ENCODE data around the gene FNIP2. TPM values are rescaled to one million over a fixed set of nuclear protein-coding genes. Genes with fewer than 3 reads are reported as not detected.

The FNIP2 gene
- total RNA-seq, 1 donor from 2014 or later, result 33.7 TPM

GRCh38 chr4:158786121-158786601, 17.3 kb downstream of the FNIP2 start:
- no peak overlapping the region for H3K4me3 Mint-ChIP-seq (ENCODE audit: unreplicated experiment)
- H3K27me3 Mint-ChIP-seq (ENCODE audit: low read depth), result no peaks in the 10 kb centered on the region
- DNase-seq (ENCODE audit: low spot score), result no peak
- H3K36me3 Mint-ChIP-seq (ENCODE audit: low read depth), result no peaks in the 10 kb centered on the region
- TF ChIP-seq CTCF (IDR thresholded peaks at IDR 0.05), result no peak
- no peaks in the 10 kb centered on the region for H3K9me3 Mint-ChIP-seq (ENCODE audit: low read depth)
- H3K27ac Mint-ChIP-seq (ENCODE audit: unreplicated experiment), result peak overlapping the region; percentile 65
- H3K4me1 Mint-ChIP-seq (ENCODE audit: low read depth), result peaks cover 67% of the 10 kb centered on the region

- Mint-ChIP-seq H3K36me3 (ENCODE audit: low read depth) (no peaks in the 10 kb centered on the region), H3K27ac (ENCODE audit: unreplicated experiment) (peak overlapping the region; percentile 65), H3K27me3 (ENCODE audit: low read depth) (no peaks in the 10 kb centered on the region), H3K9me3 (ENCODE audit: low read depth) (no peaks in the 10 kb centered on the region), H3K4me1 (ENCODE audit: low read depth) (peaks cover 73% of the 10 kb centered on the region), H3K4me3 (ENCODE audit: unreplicated experiment) (peak overlapping the region; percentile 2)
- DNase-seq (ENCODE audit: low spot score), result no peak
- TF ChIP-seq CTCF (IDR thresholded peaks at IDR 0.05), result no peak
Observed at GRCh38 chr4:158786955-158787354, 18.1 kb downstream of the FNIP2 start.

- peak overlapping the region; percentile 0 for H3K27ac Mint-ChIP-seq (ENCODE audit: unreplicated experiment)
- H3K9me3 Mint-ChIP-seq (ENCODE audit: low read depth), result no peaks in the 10 kb centered on the region
- peaks cover 67% of the 10 kb centered on the region for H3K4me1 Mint-ChIP-seq (ENCODE audit: low read depth)
- H3K36me3 Mint-ChIP-seq (ENCODE audit: low read depth), result no peaks in the 10 kb centered on the region
- H3K4me3 Mint-ChIP-seq (ENCODE audit: unreplicated experiment), result no peak overlapping the region
- no peaks in the 10 kb centered on the region for H3K27me3 Mint-ChIP-seq (ENCODE audit: low read depth)
- no peak for DNase-seq (ENCODE audit: low spot score)
- TF ChIP-seq CTCF (IDR thresholded peaks at IDR 0.05), result no peak
Observed at GRCh38 chr4:158787709-158788475, 19.1 kb downstream of the FNIP2 start.

- Mint-ChIP-seq H3K36me3 (ENCODE audit: low read depth) (no peaks in the 10 kb centered on the region), H3K27ac (ENCODE audit: unreplicated experiment) (no peak overlapping the region), H3K27me3 (ENCODE audit: low read depth) (no peaks in the 10 kb centered on the region), H3K4me1 (ENCODE audit: low read depth) (peaks cover 67% of the 10 kb centered on the region), H3K9me3 (ENCODE audit: low read depth) (no peaks in the 10 kb centered on the region), H3K4me3 (ENCODE audit: unreplicated experiment) (no peak overlapping the region)
- no peak for DNase-seq (ENCODE audit: low spot score)
- no peak for TF ChIP-seq CTCF (IDR thresholded peaks at IDR 0.05)
Observed at GRCh38 chr4:158788516-158788915, 19.7 kb downstream of the FNIP2 start.

- no peak overlapping the region for H3K4me3 Mint-ChIP-seq (ENCODE audit: unreplicated experiment)
- TF ChIP-seq CTCF (IDR thresholded peaks at IDR 0.05), result no peak
- DNase-seq (ENCODE audit: low spot score), result no peak
- H3K27me3 Mint-ChIP-seq (ENCODE audit: low read depth), result no peaks in the 10 kb centered on the region
- peaks cover 55% of the 10 kb centered on the region for H3K4me1 Mint-ChIP-seq (ENCODE audit: low read depth)
- H3K36me3 Mint-ChIP-seq (ENCODE audit: low read depth), result no peaks in the 10 kb centered on the region
- H3K9me3 Mint-ChIP-seq (ENCODE audit: low read depth), result no peaks in the 10 kb centered on the region
- no peak overlapping the region for H3K27ac Mint-ChIP-seq (ENCODE audit: unreplicated experiment)
Observed at GRCh38 chr4:158789853-158790252, 21.0 kb downstream of the FNIP2 start.
